AG04449 (cell line): ENCODE data around the gene SCN3B.

Experiments used
- CTCF ChIA-PET: fragments of 350-600 bp; formaldehyde crosslinking; extraction: SDS; loops from one replicate; lab custom pipeline; 2021; ENCODE audit warnings: antibody characterized with exemption; lab: Yijun Ruan, JAX
- POLR2A ChIA-PET: fragments of 400-600, 350-600 bp; formaldehyde crosslinking; extraction: SDS; loops from one replicate; lab custom pipeline; 2020; ENCODE audit warnings: antibody characterized with exemption, inconsistent platforms; lab: Yijun Ruan, JAX
- DNase-seq: peaks from one replicate; pipeline ENCODE4 v3.0.0-alpha.2; 2010; ENCODE audit warnings: low read depth, low spot score
- H3K4me3 ChIP-seq: 2 replicates; pipeline ENCODE4 v1.5.1; 2011; ENCODE audit warnings: low read depth, mild to moderate bottlenecking, control low read depth, low read length
- CTCF ChIP-seq: IDR thresholded peaks from one replicate; pipeline ENCODE4 v1.5.1; 2011; ENCODE audit warnings: mild to moderate bottlenecking, moderate library complexity, low read length, control low read depth, inconsistent platforms; ENCODE audit not compliant: insufficient read depth; ENCODE audit errors: missing control alignments

The SCN3B gene, protein sequence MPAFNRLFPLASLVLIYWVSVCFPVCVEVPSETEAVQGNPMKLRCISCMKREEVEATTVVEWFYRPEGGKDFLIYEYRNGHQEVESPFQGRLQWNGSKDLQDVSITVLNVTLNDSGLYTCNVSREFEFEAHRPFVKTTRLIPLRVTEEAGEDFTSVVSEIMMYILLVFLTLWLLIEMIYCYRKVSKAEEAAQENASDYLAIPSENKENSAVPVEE

GRCh38 chr11:123654566-123655081 lies at the start of gene SCN3B:
SCN3B (minus strand) TSS chr11:123654624; CDS start chr11:123653801, 823 bp downstream.
- POLR2A ChIA-PET: no interaction called here
- CTCF ChIA-PET: interaction anchor here (1.2 to 5.2 kb wide), 4 partner anchors 10 to 86 kb away, joined by 3 to 27 read pairs (median 10); no protein-coding TSS in a partner anchor
- peak within 1 kb of the TSS; percentile 62 for H3K4me3 ChIP-seq
- DNase-seq: no peak
- TF ChIP-seq CTCF: no peak

DNA sequence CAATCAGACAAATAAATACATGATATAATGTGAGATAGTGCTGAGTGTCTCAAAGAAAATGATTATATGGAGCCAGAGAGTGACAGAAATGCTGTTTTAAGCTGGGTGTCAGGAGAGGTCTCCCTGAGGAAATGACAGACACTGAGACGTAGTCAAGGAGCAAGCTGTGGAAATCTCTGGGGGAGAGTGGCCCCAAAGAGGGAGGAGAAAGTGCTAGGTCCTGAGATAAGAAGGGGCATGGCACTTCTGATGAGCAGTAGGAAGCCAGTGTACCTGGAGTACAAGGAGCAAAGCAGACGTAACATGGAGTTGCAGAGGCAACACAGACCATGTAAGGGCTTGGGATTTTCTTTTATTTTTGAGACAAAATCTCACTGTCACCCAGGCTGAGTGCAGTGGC lies 48.3 kb upstream of the SCN3B start:
- ChIA-PET POLR2A (no interaction called here), CTCF (interaction anchor here (0.6 to 13.9 kb wide), 4 partner anchors 9 to 402 kb away, joined by 4 to 305 read pairs (median 7); no protein-coding TSS in a partner anchor)
- H3K4me3 ChIP-seq: no peak overlapping the region
- DNase-seq: no peak
- TF ChIP-seq CTCF: no peak

DNA sequence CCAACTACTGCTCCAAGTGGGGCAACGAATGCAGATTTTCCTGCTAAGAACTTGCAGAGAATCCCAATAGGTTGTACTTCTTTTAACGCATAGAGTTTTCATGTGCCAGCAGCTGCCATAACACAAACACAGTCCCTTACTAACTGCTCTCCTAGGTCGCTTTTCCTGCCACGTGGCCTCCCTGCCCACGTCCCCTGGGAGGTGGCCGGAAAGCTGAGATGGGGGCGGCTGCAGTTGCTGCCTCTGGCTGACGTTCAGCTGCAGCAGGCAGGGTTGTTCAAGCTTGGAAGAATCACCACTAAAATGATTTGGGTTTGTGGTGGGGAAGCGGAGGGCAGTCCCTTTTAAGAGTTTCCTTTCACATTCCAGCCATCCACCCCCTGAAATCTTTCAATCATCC lies 47.7 kb upstream of the SCN3B start:
- no peak overlapping the region for H3K4me3 ChIP-seq
- no peak for DNase-seq
- ChIA-PET CTCF (interaction anchor here (0.6 to 13.9 kb wide), 5 partner anchors 9 to 401 kb away, joined by 4 to 305 read pairs (median 5); no protein-coding TSS in a partner anchor), POLR2A (no interaction called here)
- no peak for TF ChIP-seq CTCF

DNA sequence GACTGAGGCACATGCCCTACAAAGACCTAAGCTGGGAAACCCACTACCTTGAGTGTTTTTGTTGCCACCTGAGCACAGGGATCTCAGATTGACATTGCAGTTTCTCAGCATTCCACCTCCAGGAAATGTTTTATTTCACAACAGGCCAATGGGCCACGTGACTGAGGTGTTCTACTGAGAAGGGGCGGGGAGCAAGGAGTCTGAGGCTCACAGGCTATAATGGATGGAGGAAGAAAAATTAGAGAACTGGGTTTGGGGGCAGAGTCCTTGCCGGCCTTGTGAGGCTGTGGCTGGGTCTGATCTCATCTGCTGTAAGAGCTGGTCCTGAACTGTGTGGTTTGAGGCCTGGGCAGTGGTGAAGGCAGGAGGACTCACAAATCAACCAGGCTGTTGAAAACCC lies 46.3 kb upstream of the SCN3B start:
- POLR2A ChIA-PET: no interaction called here
- no peak overlapping the region for H3K4me3 ChIP-seq
- no peak for DNase-seq
- no peak for TF ChIP-seq CTCF
- CTCF ChIA-PET: interaction anchor here (0.7 to 1.4 kb wide), 2 partner anchors 10 to 118 kb away, joined by 3 to 5 read pairs; no protein-coding TSS in a partner anchor

- CTCF ChIA-PET: interaction anchor here (0.9 to 2.0 kb wide), 6 partner anchors 7 to 120 kb away, joined by 3 to 16 read pairs (median 3); no protein-coding TSS in a partner anchor
- H3K4me3 ChIP-seq: no peak overlapping the region
- no peak for DNase-seq
- POLR2A ChIA-PET: no interaction called here
- TF ChIP-seq CTCF: no peak
These were observed 44.2 kb upstream of the SCN3B start for GRCh38 chr11:123698546-123699127.

DNA sequence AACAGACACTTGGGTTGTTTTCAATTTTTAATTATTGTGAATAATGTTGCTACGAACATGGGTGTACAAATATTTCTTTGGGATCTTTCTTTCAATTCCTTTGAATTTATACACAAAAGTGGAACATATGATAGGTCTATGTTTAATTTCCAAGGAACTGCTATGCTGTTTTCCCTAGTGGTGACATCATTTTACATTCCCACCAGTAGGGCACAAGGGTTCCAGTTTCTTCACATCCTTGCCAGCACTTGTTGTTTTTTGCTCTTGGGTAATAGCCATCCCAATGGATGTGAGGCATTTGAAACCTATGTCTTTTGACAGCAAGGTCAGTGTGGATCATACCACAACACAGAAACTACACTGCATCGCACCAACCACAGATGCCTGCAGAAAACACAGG lies 41.8 kb upstream of the SCN3B start:
- no peak overlapping the region for H3K4me3 ChIP-seq
- DNase-seq: no peak
- CTCF ChIA-PET: no interaction called here
- TF ChIP-seq CTCF: no peak
- POLR2A ChIA-PET: no interaction called here
